ENCODE results near the gene EXOSC3.

EXOSC3 gene

DNA sequence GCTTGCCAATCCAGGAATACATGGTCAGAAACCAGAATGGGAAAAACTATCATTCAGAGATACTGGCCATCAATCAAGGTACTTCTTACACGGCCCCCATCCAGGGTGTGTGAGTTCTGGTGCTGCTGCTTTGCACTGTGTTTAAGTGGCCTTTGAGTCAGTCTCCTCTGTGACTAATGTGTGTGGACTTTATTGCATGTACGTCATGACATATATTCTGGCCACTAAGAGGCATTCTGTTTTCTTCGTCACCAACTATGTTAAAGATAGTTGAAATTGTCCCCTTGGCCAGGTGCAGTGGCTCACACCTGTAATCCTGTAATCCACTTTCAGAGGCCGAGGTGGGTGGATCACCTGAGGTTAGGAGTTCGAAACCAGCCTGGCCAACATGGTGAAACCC is 8.5 kb downstream of the EXOSC3 start:
- TF ChIP-seq FOXP2 (optimal IDR thresholded peaks at IDR 0.05; ENCODE audit: borderline replicate concordance, extremely low read depth, extremely low read length, insufficient read depth) (no peak), SIN3A (IDR thresholded peaks at IDR 0.05; ENCODE audit: borderline replicate concordance, insufficient read depth, low read length) (no peak), POLR2AphosphoS5 (IDR thresholded peaks at IDR 0.05; ENCODE audit: low read depth, low read length) (no peak), TAF1 (IDR thresholded peaks at IDR 0.05; ENCODE audit: borderline replicate concordance, insufficient read depth, low read length) (no peak)
- TF ChIP-seq, protein P1, sequence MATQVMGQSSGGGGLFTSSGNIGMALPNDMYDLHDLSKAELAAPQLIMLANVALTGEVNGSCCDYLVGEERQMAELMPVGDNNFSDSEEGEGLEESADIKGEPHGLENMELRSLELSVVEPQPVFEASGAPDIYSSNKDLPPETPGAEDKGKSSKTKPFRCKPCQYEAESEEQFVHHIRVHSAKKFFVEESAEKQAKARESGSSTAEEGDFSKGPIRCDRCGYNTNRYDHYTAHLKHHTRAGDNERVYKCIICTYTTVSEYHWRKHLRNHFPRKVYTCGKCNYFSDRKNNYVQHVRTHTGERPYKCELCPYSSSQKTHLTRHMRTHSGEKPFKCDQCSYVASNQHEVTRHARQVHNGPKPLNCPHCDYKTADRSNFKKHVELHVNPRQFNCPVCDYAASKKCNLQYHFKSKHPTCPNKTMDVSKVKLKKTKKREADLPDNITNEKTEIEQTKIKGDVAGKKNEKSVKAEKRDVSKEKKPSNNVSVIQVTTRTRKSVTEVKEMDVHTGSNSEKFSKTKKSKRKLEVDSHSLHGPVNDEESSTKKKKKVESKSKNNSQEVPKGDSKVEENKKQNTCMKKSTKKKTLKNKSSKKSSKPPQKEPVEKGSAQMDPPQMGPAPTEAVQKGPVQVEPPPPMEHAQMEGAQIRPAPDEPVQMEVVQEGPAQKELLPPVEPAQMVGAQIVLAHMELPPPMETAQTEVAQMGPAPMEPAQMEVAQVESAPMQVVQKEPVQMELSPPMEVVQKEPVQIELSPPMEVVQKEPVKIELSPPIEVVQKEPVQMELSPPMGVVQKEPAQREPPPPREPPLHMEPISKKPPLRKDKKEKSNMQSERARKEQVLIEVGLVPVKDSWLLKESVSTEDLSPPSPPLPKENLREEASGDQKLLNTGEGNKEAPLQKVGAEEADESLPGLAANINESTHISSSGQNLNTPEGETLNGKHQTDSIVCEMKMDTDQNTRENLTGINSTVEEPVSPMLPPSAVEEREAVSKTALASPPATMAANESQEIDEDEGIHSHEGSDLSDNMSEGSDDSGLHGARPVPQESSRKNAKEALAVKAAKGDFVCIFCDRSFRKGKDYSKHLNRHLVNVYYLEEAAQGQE (IDR thresholded peaks at IDR 0.05; ENCODE audit: insufficient read depth in 1 of 2, low read depth in 2 of 2, low read length in 2 of 2), result no peak

GRCh38 chr9:37775216-37775919 is 9.5 kb downstream of the EXOSC3 start:
- TF ChIP-seq FOXP2 (optimal IDR thresholded peaks at IDR 0.05; ENCODE audit: borderline replicate concordance, extremely low read depth, extremely low read length, insufficient read depth), result no peak
- TF ChIP-seq TAF1 (IDR thresholded peaks at IDR 0.05; ENCODE audit: borderline replicate concordance, insufficient read depth, low read length), result no peak
- TF ChIP-seq POLR2AphosphoS5 (IDR thresholded peaks at IDR 0.05; ENCODE audit: low read depth, low read length), result 0 out of 2 replicates have a peak, but pooled peaks have one; percentile 7

DNA sequence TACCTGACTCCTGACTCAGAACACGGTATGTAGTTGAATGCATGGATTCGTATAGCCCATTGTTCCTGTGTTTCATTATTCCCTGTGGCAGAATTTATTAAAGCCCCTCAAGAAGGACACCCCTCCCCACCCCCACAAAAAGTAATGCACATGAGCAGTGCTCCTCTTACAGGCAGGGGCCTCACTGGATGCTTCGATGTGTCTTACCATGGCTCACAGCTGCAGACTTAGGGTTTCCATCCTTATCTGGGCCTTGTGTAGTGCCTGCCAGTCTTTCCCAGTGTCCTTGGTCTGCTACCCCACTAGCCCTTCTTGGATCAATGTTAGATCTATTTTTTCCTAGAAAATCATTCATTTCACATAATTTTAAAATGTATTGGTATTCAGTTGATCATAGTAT is 14.9 kb downstream of the EXOSC3 start:
- no peak for TF ChIP-seq TAF1 (IDR thresholded peaks at IDR 0.05; ENCODE audit: borderline replicate concordance, insufficient read depth, low read length)
- TF ChIP-seq POLR2AphosphoS5 (IDR thresholded peaks at IDR 0.05; ENCODE audit: low read depth, low read length), result no peak
- no peak for TF ChIP-seq SIN3A (IDR thresholded peaks at IDR 0.05; ENCODE audit: borderline replicate concordance, insufficient read depth, low read length)
- no peak for TF ChIP-seq FOXP2 (optimal IDR thresholded peaks at IDR 0.05; ENCODE audit: borderline replicate concordance, extremely low read depth, extremely low read length, insufficient read depth)
- TF ChIP-seq, protein P1 (IDR thresholded peaks at IDR 0.05; ENCODE audit: insufficient read depth in 1 of 2, low read depth in 2 of 2, low read length in 2 of 2), result no peak

DNA sequence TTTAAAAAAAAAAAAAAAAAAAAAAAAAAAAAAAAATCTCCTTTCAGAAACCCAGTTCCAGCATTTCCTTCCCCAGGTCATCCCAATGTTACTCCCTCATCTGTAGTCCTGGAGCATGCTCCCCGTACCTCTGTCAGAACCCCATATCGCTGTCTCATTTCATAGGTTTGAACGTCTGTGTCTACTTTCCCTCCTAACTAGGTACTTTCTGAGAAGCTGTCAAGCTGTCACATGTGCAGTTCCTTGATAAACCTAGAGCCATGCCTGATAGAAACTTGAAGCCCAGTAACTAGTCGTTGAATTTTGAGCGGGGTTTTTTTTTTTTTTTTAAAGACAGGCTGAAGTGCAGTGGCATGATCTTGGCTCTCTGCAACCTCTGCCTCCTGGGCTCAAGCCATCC is 15.6 kb downstream of the EXOSC3 start:
- TF ChIP-seq SIN3A (IDR thresholded peaks at IDR 0.05; ENCODE audit: borderline replicate concordance, insufficient read depth, low read length) (no peak), TAF1 (IDR thresholded peaks at IDR 0.05; ENCODE audit: borderline replicate concordance, insufficient read depth, low read length) (no peak), POLR2AphosphoS5 (IDR thresholded peaks at IDR 0.05; ENCODE audit: low read depth, low read length) (no peak), FOXP2 (optimal IDR thresholded peaks at IDR 0.05; ENCODE audit: borderline replicate concordance, extremely low read depth, extremely low read length, insufficient read depth) (no peak)
- TF ChIP-seq, protein P1 (IDR thresholded peaks at IDR 0.05; ENCODE audit: insufficient read depth in 1 of 2, low read depth in 2 of 2, low read length in 2 of 2), result no peak

GRCh38 chr9:37761511-37761910 is 23.4 kb downstream of the EXOSC3 start:
- TF ChIP-seq SIN3A (IDR thresholded peaks at IDR 0.05; ENCODE audit: borderline replicate concordance, insufficient read depth, low read length) (no peak), FOXP2 (optimal IDR thresholded peaks at IDR 0.05; ENCODE audit: borderline replicate concordance, extremely low read depth, extremely low read length, insufficient read depth) (no peak), TAF1 (IDR thresholded peaks at IDR 0.05; ENCODE audit: borderline replicate concordance, insufficient read depth, low read length) (no peak), POLR2AphosphoS5 (IDR thresholded peaks at IDR 0.05; ENCODE audit: low read depth, low read length) (no peak)
- TF ChIP-seq, protein P1 (IDR thresholded peaks at IDR 0.05; ENCODE audit: insufficient read depth in 1 of 2, low read depth in 2 of 2, low read length in 2 of 2), result no peak

Measured in PFSK-1 (cell line).